ENCODE results near the gene SLC4A11.

DNA sequence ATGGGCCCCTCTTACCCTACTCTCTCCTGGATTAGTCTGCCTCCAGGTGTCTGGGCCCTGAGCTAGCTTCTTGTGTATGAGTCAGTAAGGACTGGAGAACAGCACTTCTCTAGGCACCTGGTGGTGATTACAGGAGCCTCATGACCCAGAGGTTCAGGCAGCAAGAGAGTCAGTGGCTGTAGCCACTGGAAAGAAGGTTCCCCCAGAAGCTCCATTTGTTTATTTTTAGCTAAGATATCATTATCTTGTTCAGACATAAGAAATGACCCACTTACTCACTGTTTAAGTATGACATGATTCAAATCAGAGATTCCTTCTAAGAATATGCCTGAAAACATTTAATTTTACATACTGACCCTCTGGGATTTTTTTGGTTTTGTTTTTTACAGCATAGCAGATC lies 23.6 kb upstream of the SLC4A11 start:
- TF ChIP-seq, protein P1, sequence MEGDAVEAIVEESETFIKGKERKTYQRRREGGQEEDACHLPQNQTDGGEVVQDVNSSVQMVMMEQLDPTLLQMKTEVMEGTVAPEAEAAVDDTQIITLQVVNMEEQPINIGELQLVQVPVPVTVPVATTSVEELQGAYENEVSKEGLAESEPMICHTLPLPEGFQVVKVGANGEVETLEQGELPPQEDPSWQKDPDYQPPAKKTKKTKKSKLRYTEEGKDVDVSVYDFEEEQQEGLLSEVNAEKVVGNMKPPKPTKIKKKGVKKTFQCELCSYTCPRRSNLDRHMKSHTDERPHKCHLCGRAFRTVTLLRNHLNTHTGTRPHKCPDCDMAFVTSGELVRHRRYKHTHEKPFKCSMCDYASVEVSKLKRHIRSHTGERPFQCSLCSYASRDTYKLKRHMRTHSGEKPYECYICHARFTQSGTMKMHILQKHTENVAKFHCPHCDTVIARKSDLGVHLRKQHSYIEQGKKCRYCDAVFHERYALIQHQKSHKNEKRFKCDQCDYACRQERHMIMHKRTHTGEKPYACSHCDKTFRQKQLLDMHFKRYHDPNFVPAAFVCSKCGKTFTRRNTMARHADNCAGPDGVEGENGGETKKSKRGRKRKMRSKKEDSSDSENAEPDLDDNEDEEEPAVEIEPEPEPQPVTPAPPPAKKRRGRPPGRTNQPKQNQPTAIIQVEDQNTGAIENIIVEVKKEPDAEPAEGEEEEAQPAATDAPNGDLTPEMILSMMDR (IDR thresholded peaks at IDR 0.05) = no peak
- TF ChIP-seq EP300 (IDR thresholded peaks at IDR 0.05) = no peak

Measured in ovary (tissue), 3 donors.